Measurements from ENCODE around the gene SPDYE4. TPM values are rescaled to one million over a fixed set of nuclear protein-coding genes. Genes with fewer than 3 reads are reported as not detected.

The SPDYE4 gene
- total and polyA plus RNA-seq, 2 experiments from 2014 or later: not detected

- peak; percentile 76 to 82 for DNase-seq (ENCODE audit: low read depth in 1 of 2, low spot score in 1 of 2)
- no peaks in the 10 kb centered on the region for H3K36me3 ChIP-seq
- no peak overlapping the region for H3K4me3 ChIP-seq
- no peaks in the 10 kb centered on the region for H3K9me3 ChIP-seq (ENCODE audit: low read depth)
- H3K27ac ChIP-seq: peak overlapping the region; percentile 86
- no peak for TF ChIP-seq CTCF (IDR thresholded peaks at IDR 0.05; ENCODE audit: low read depth, low read length)
- H3K4me1 ChIP-seq (ENCODE audit: low read depth): peaks cover 30% of the 10 kb centered on the region
- no peaks in the 10 kb centered on the region for H3K27me3 ChIP-seq
These were observed 50.3 kb downstream of the SPDYE4 start for GRCh38 chr17:8708025-8708461.

DNA sequence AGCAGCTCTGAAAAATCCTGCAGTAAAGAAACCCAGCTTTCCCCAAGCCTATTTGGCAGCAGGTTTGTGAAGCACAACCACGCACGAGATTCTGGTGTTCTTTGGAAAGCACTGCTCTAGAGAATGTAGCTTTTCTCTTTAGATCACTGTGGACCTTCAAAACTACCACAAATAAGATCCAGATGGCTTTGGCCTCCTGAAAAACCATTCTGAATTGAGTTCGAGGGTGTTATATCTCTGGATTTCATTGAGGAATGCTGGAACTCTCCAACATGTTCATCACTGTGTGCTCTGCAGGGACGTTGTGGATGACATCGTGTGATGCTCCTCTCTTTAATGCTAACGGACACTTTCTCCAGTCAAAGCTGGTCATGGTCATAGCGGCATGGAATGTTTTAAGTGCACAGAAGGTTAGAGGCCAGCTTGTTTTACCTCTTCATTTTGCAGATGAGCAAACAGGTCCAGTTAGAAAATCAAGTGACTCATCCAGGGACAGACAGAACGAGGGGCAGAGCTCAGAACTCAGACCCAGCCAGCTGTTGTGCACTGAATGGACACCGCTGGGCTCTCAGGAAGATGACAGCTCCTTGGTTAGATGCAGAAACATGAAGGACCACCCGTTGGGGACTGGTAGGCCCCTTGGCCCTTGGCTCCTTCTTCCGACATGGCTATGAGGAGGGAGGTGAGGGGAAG, 50.9 kb downstream of the SPDYE4 start:
- no peaks in the 10 kb centered on the region for H3K27me3 ChIP-seq
- no peak overlapping the region for H3K4me3 ChIP-seq
- no peak for TF ChIP-seq CTCF (IDR thresholded peaks at IDR 0.05; ENCODE audit: low read depth, low read length)
- DNase-seq (ENCODE audit: low read depth in 1 of 2, low spot score in 1 of 2): peak in 1 of 2 donors; percentile 40
- H3K9me3 ChIP-seq (ENCODE audit: low read depth): no peaks in the 10 kb centered on the region
- peaks cover 25% of the 10 kb centered on the region for H3K4me1 ChIP-seq (ENCODE audit: low read depth)
- peak overlapping the region; percentile 86 for H3K27ac ChIP-seq
- no peaks in the 10 kb centered on the region for H3K36me3 ChIP-seq

GRCh38 chr17:8706431-8706830, 51.9 kb downstream of the SPDYE4 start:
- Histone ChIP-seq H3K4me1 (ENCODE audit: low read depth) (peaks cover 21% of the 10 kb centered on the region), H3K4me3 (no peak overlapping the region), H3K27me3 (no peaks in the 10 kb centered on the region), H3K27ac (no peak overlapping the region), H3K9me3 (ENCODE audit: low read depth) (no peaks in the 10 kb centered on the region), H3K36me3 (no peaks in the 10 kb centered on the region)
- TF ChIP-seq CTCF (IDR thresholded peaks at IDR 0.05; ENCODE audit: low read depth, low read length): no peak
- DNase-seq (ENCODE audit: low read depth in 1 of 2, low spot score in 1 of 2): no peak

- DNase-seq (ENCODE audit: low read depth in 1 of 2, low spot score in 1 of 2): no peak
- Histone ChIP-seq H3K9me3 (ENCODE audit: low read depth) (no peaks in the 10 kb centered on the region), H3K4me1 (ENCODE audit: low read depth) (peaks cover 15% of the 10 kb centered on the region), H3K27ac (no peak overlapping the region), H3K4me3 (no peak overlapping the region), H3K36me3 (no peaks in the 10 kb centered on the region), H3K27me3 (no peaks in the 10 kb centered on the region)
- TF ChIP-seq CTCF (IDR thresholded peaks at IDR 0.05; ENCODE audit: low read depth, low read length): no peak
These were observed 52.9 kb downstream of the SPDYE4 start for GRCh38 chr17:8705427-8705826.

GRCh38 chr17:8703001-8703400, 55.3 kb downstream of the SPDYE4 start:
- no peak for TF ChIP-seq CTCF (IDR thresholded peaks at IDR 0.05; ENCODE audit: low read depth, low read length)
- H3K9me3 ChIP-seq (ENCODE audit: low read depth): no peaks in the 10 kb centered on the region
- no peak for DNase-seq (ENCODE audit: low read depth in 1 of 2, low spot score in 1 of 2)
- H3K4me3 ChIP-seq: no peak overlapping the region
- H3K4me1 ChIP-seq (ENCODE audit: low read depth): peaks cover 6% of the 10 kb centered on the region
- no peak overlapping the region for H3K27ac ChIP-seq
- no peaks in the 10 kb centered on the region for H3K36me3 ChIP-seq
- H3K27me3 ChIP-seq: no peaks in the 10 kb centered on the region

Measured in cardiac muscle cell (in vitro differentiated cells and primary cell).